ENCODE data around the gene TMEM145. TPM values are rescaled to one million over a fixed set of nuclear protein-coding genes. Genes with fewer than 3 reads are reported as not detected.

The TMEM145 gene
- polyA plus RNA-seq, 1 donor (not counting 4 experiments of a cell fraction or from before 2014, with no cell fraction given), result not detected

- dilution Hi-C loops (cut with MboI; ENCODE audit: extremely low pct_ligation_motif_present, low sequenced_read_pairs), result no loop called here
- no peak for TF ChIP-seq EZH2 (IDR thresholded peaks at IDR 0.05; ENCODE audit: low read length)
- H3K9ac ChIP-seq (ENCODE audit: control insufficient read depth, extremely low read depth, insufficient read depth, low read length), result no peak overlapping the region
- no peaks in the 10 kb centered on the region for H3K27me3 ChIP-seq (ENCODE audit: control insufficient read depth, extremely low read depth, insufficient read depth, low read length)
- H3K36me3 ChIP-seq (ENCODE audit: control insufficient read depth in 2 of 2, extremely low read depth in 1 of 2, insufficient read depth in 2 of 2, low read length in 2 of 2), result peaks cover 0 to 6% of the 10 kb centered on the region in 2 experiments
- no peak overlapping the region for H3K4me2 ChIP-seq (ENCODE audit: control insufficient read depth, extremely low read depth, insufficient read depth, low read depth, low read length)
- no peaks in the 10 kb centered on the region for H4K20me1 ChIP-seq (ENCODE audit: control insufficient read depth, extremely low read depth, insufficient read depth, low read length)
- no peak overlapping the region for H2AFZ ChIP-seq (ENCODE audit: control insufficient read depth, low read length)
- no peaks in the 10 kb centered on the region for H3K9me3 ChIP-seq (ENCODE audit: control insufficient read depth, low read depth, low read length)
- no peaks in the 10 kb centered on the region for H3K79me2 ChIP-seq (ENCODE audit: control insufficient read depth, insufficient read depth, low read length)
- no peak for DNase-seq (ENCODE audit: low read depth, low spot score)
- FAIRE-seq, result no peak
- no peak overlapping the region for H3K27ac ChIP-seq (ENCODE audit: control insufficient read depth, insufficient read depth, low read length)
- no peaks in the 10 kb centered on the region for H3K4me1 ChIP-seq (ENCODE audit: control insufficient read depth, extremely low read depth, insufficient read depth, low read length)
- H3K9me1 ChIP-seq (ENCODE audit: control insufficient read depth, extremely low read depth, insufficient read depth, low read length), result no peaks in the 10 kb centered on the region
- H3K4me3 ChIP-seq (ENCODE audit: control insufficient read depth in 2 of 3, extremely low read depth in 1 of 3, insufficient read depth in 2 of 3, low read depth in 1 of 3, low read length in 3 of 3), result no peak overlapping the region
Measured at GRCh38 chr19:42362342-42362741, 49.2 kb downstream of the TMEM145 start.

GRCh38 chr19:42362891-42363440, 49.9 kb downstream of the TMEM145 start:
- Histone ChIP-seq H3K27me3 (ENCODE audit: control insufficient read depth, extremely low read depth, insufficient read depth, low read length) (no peaks in the 10 kb centered on the region), H3K9ac (ENCODE audit: control insufficient read depth, extremely low read depth, insufficient read depth, low read length) (no peak overlapping the region), H2AFZ (ENCODE audit: control insufficient read depth, low read length) (no peak overlapping the region), H3K36me3 (ENCODE audit: control insufficient read depth in 2 of 2, extremely low read depth in 1 of 2, insufficient read depth in 2 of 2, low read length in 2 of 2) (peaks cover 0 to 7% of the 10 kb centered on the region in 2 experiments), H3K27ac (ENCODE audit: control insufficient read depth, insufficient read depth, low read length) (no peak overlapping the region), H3K4me1 (ENCODE audit: control insufficient read depth, extremely low read depth, insufficient read depth, low read length) (no peaks in the 10 kb centered on the region), H3K4me2 (ENCODE audit: control insufficient read depth, extremely low read depth, insufficient read depth, low read depth, low read length) (no peak overlapping the region), H4K20me1 (ENCODE audit: control insufficient read depth, extremely low read depth, insufficient read depth, low read length) (no peaks in the 10 kb centered on the region), H3K79me2 (ENCODE audit: control insufficient read depth, insufficient read depth, low read length) (no peaks in the 10 kb centered on the region), H3K9me1 (ENCODE audit: control insufficient read depth, extremely low read depth, insufficient read depth, low read length) (no peaks in the 10 kb centered on the region), H3K4me3 (ENCODE audit: control insufficient read depth in 2 of 3, extremely low read depth in 1 of 3, insufficient read depth in 2 of 3, low read depth in 1 of 3, low read length in 3 of 3) (no peak overlapping the region), H3K9me3 (ENCODE audit: control insufficient read depth, low read depth, low read length) (no peaks in the 10 kb centered on the region)
- FAIRE-seq, result no peak
- DNase-seq (ENCODE audit: low read depth, low spot score), result no peak
- dilution Hi-C loops (cut with MboI; ENCODE audit: extremely low pct_ligation_motif_present, low sequenced_read_pairs), result no loop called here
- TF ChIP-seq EZH2 (IDR thresholded peaks at IDR 0.05; ENCODE audit: low read length) (no peak), CTCF (optimal IDR thresholded peaks at IDR 0.05 in 1 of 3, IDR thresholded peaks at IDR 0.05 in 1 of 3, conservative IDR thresholded peaks at IDR 0.05 in 1 of 3; ENCODE audit: extremely low read depth in 1 of 3, insufficient read depth in 2 of 3, low read length in 3 of 3) (no peak)

Data from keratinocyte (primary cell).